Measurements from ENCODE around the gene NXPE3.

DNA sequence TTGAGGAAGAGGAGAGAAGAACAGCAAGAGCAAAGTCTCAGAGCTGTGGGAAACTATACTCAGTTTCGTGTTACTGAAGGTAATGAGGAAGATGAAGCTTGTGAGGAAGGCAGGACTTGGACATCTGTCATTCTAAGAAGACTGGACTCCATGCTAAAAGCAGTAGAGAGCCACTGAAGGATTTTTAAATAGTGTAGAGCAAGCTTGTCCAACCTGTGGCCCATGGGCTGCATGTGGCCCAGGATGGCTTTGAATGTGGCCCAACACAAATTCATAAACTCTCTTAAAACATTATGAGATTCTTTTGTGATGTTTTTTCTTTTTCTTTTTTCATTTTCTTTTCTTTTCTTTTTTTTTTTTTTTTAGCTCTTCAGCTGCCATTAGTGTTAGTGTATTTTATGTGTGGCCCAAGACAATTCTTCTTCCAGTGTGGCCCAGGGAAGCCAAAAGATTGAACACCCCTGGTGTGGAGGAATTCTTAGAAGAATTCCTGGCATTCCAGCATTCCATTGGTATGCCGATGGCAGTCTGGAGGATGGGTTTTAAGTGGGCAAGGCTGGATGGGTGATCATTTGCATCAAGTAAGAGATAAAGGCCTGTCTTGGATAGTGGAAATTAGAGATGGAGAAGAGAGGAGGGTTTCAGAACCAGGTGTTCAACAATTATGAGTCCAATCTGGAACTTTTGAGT is 63.4 kb downstream of the NXPE3 start:
- TF ChIP-seq, protein P1, sequence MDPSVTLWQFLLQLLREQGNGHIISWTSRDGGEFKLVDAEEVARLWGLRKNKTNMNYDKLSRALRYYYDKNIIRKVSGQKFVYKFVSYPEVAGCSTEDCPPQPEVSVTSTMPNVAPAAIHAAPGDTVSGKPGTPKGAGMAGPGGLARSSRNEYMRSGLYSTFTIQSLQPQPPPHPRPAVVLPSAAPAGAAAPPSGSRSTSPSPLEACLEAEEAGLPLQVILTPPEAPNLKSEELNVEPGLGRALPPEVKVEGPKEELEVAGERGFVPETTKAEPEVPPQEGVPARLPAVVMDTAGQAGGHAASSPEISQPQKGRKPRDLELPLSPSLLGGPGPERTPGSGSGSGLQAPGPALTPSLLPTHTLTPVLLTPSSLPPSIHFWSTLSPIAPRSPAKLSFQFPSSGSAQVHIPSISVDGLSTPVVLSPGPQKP (IDR thresholded peaks at IDR 0.05; ENCODE audit: low read depth, low read length): no peak
- TF ChIP-seq BHLHE40 (IDR thresholded peaks at IDR 0.05; ENCODE audit: borderline replicate concordance in 1 of 2, low read depth in 2 of 2, low read length in 1 of 2): no peak
- TF ChIP-seq EZH2 (IDR thresholded peaks at IDR 0.05; ENCODE audit: borderline replicate concordance, control insufficient read depth, low read depth, low read length): no peak
- 0 out of 2 replicates have a peak, but pooled peaks have one; percentile 16 for TF ChIP-seq YY1 (IDR thresholded peaks at IDR 0.05; ENCODE audit: low read depth, low read length)
